ENCODE data around the gene GOLGA6D. TPM values are rescaled to one million over a fixed set of nuclear protein-coding genes. Genes with fewer than 3 reads are reported as not detected.
"Not testable (repeated sequence)": the region's sequence is repeated elsewhere in the genome, so short reads cannot be mapped to it uniquely, and the experiment has no call there.

Gene GOLGA6D
- total RNA-seq, 1 experiment from 2014 or later: not detected

- Mint-ChIP-seq H3K36me3 (ENCODE audit: insufficient read depth, unreplicated experiment) (peaks cover 6% of the 10 kb centered on the region), H3K4me3 (ENCODE audit: unreplicated experiment) (no peak overlapping the region), H3K27me3 (ENCODE audit: insufficient read depth, unreplicated experiment) (peaks cover 4% of the 10 kb centered on the region), H3K4me1 (ENCODE audit: insufficient read depth, unreplicated experiment) (peaks cover 2% of the 10 kb centered on the region), H3K9me3 (ENCODE audit: unreplicated experiment) (peaks cover 1% of the 10 kb centered on the region), H3K27ac (ENCODE audit: low read depth, unreplicated experiment) (no peak overlapping the region)
- TF ChIP-seq CTCF (IDR thresholded peaks at IDR 0.05; ENCODE audit: unreplicated experiment): no peak
- CTCF ChIA-PET: interaction anchor here (0.7 kb wide), 1 partner anchor 124 kb away, joined by 3 read pairs; no protein-coding TSS in a partner anchor
- no peak for DNase-seq (ENCODE audit: unreplicated experiment)
- no TSS peak for BruUV-seq (replicated peaks)
- intact Hi-C loops (cut with micrococcal nuclease): no loop called here
- POLR2A ChIA-PET: no interaction called here
Observed at GRCh38 chr15:75327005-75327404, 44.4 kb downstream of the GOLGA6D start.

- BruUV-seq (replicated peaks): no TSS peak
- Mint-ChIP-seq H3K4me1 (ENCODE audit: insufficient read depth, unreplicated experiment) (peaks cover 4% of the 10 kb centered on the region), H3K9me3 (ENCODE audit: unreplicated experiment) (no peaks in the 10 kb centered on the region), H3K27ac (ENCODE audit: low read depth, unreplicated experiment) (no peak overlapping the region), H3K4me3 (ENCODE audit: unreplicated experiment) (no peak overlapping the region), H3K36me3 (ENCODE audit: insufficient read depth, unreplicated experiment) (peaks cover 6% of the 10 kb centered on the region), H3K27me3 (ENCODE audit: insufficient read depth, unreplicated experiment) (no peaks in the 10 kb centered on the region)
- no peak for TF ChIP-seq CTCF (IDR thresholded peaks at IDR 0.05; ENCODE audit: unreplicated experiment)
- ChIA-PET CTCF (interaction anchor here (0.7 kb wide), 1 partner anchor 124 kb away, joined by 3 read pairs; no protein-coding TSS in a partner anchor), POLR2A (interaction anchor here (0.8 kb wide), 1 partner anchor 8 kb away, joined by 3 read pairs; the partner anchor contains the start of gene COMMD4)
- DNase-seq (ENCODE audit: unreplicated experiment): no peak
- intact Hi-C loops (cut with micrococcal nuclease): no loop called here
Observed at GRCh38 chr15:75327491-75327890, 44.9 kb downstream of the GOLGA6D start.

- DNase-seq (ENCODE audit: unreplicated experiment): no peak
- H3K27ac Mint-ChIP-seq (ENCODE audit: low read depth, unreplicated experiment): no peak overlapping the region
- peaks cover 6% of the 10 kb centered on the region for H3K36me3 Mint-ChIP-seq (ENCODE audit: insufficient read depth, unreplicated experiment)
- no peaks in the 10 kb centered on the region for H3K27me3 Mint-ChIP-seq (ENCODE audit: insufficient read depth, unreplicated experiment)
- CTCF ChIA-PET: no interaction called here
- intact Hi-C loops (cut with micrococcal nuclease): no loop called here
- POLR2A ChIA-PET: interaction anchor here (0.6 kb wide), 1 partner anchor 305 kb away, joined by 3 read pairs; no protein-coding TSS in a partner anchor
- no peak overlapping the region for H3K4me3 Mint-ChIP-seq (ENCODE audit: unreplicated experiment)
- no TSS peak for BruUV-seq (replicated peaks)
- H3K9me3 Mint-ChIP-seq (ENCODE audit: unreplicated experiment): no peaks in the 10 kb centered on the region
- peaks cover 4% of the 10 kb centered on the region for H3K4me1 Mint-ChIP-seq (ENCODE audit: insufficient read depth, unreplicated experiment)
- no peak for TF ChIP-seq CTCF (IDR thresholded peaks at IDR 0.05; ENCODE audit: unreplicated experiment)
Observed at GRCh38 chr15:75328493-75329314, 46.1 kb downstream of the GOLGA6D start.

GRCh38 chr15:75329571-75329970 lies 46.9 kb downstream of the GOLGA6D start:
- H3K4me3 Mint-ChIP-seq (ENCODE audit: unreplicated experiment): no peak overlapping the region
- no peak for DNase-seq (ENCODE audit: unreplicated experiment)
- peaks cover 4% of the 10 kb centered on the region for H3K4me1 Mint-ChIP-seq (ENCODE audit: insufficient read depth, unreplicated experiment)
- intact Hi-C loops (cut with micrococcal nuclease): no loop called here
- ChIA-PET POLR2A (interaction anchor here (0.6 kb wide), 1 partner anchor 304 kb away, joined by 3 read pairs; no protein-coding TSS in a partner anchor), CTCF (no interaction called here)
- no peak for TF ChIP-seq CTCF (IDR thresholded peaks at IDR 0.05; ENCODE audit: unreplicated experiment)
- H3K27me3 Mint-ChIP-seq (ENCODE audit: insufficient read depth, unreplicated experiment): no peaks in the 10 kb centered on the region
- H3K9me3 Mint-ChIP-seq (ENCODE audit: unreplicated experiment): no peaks in the 10 kb centered on the region
- BruUV-seq (replicated peaks): no TSS peak
- no peak overlapping the region for H3K27ac Mint-ChIP-seq (ENCODE audit: low read depth, unreplicated experiment)
- no peaks in the 10 kb centered on the region for H3K36me3 Mint-ChIP-seq (ENCODE audit: insufficient read depth, unreplicated experiment)

GRCh38 chr15:75332093-75332492 lies 49.5 kb downstream of the GOLGA6D start:
- CTCF ChIA-PET: interaction anchor here (0.6 kb wide), 1 partner anchor 465 kb away, joined by 3 read pairs; no protein-coding TSS in a partner anchor
- intact Hi-C loops (cut with micrococcal nuclease); H3K9me3 Mint-ChIP-seq (ENCODE audit: unreplicated experiment); POLR2A ChIA-PET; H3K27me3 Mint-ChIP-seq (ENCODE audit: insufficient read depth, unreplicated experiment); H3K27ac Mint-ChIP-seq (ENCODE audit: low read depth, unreplicated experiment); H3K36me3 Mint-ChIP-seq (ENCODE audit: insufficient read depth, unreplicated experiment); H3K4me1 Mint-ChIP-seq (ENCODE audit: insufficient read depth, unreplicated experiment); BruUV-seq (replicated peaks); H3K4me3 Mint-ChIP-seq (ENCODE audit: unreplicated experiment); DNase-seq (ENCODE audit: unreplicated experiment): not testable (repeated sequence)

- H3K27ac Mint-ChIP-seq (ENCODE audit: low read depth, unreplicated experiment); DNase-seq (ENCODE audit: unreplicated experiment); H3K36me3 Mint-ChIP-seq (ENCODE audit: insufficient read depth, unreplicated experiment); H3K4me3 Mint-ChIP-seq (ENCODE audit: unreplicated experiment); H3K9me3 Mint-ChIP-seq (ENCODE audit: unreplicated experiment); H3K27me3 Mint-ChIP-seq (ENCODE audit: insufficient read depth, unreplicated experiment); intact Hi-C loops (cut with micrococcal nuclease); BruUV-seq (replicated peaks); H3K4me1 Mint-ChIP-seq (ENCODE audit: insufficient read depth, unreplicated experiment): not testable (repeated sequence)
- ChIA-PET CTCF (interaction anchor here (0.6 to 1.0 kb wide), 3 partner anchors 348 to 562 kb away, joined by 3 read pairs; no protein-coding TSS in a partner anchor), POLR2A (interaction anchor here (1.6 kb wide), 1 partner anchor 14 kb away, joined by 15 read pairs; the partner anchor contains the start of gene NEIL1)
Observed at GRCh38 chr15:75333654-75334419, 51.2 kb downstream of the GOLGA6D start.
